Testis (tissue), 2 donors: ENCODE data around the gene NUTM2E.
"Not testable (repeated sequence)": the region's sequence is repeated elsewhere in the genome, so short reads cannot be mapped to it uniquely, and the experiment has no call there.

Experiments used
- CTCF ChIP-seq, 3 experiments: fragments of 450-650 bp in 2 of 3; fragments of 200-600 bp in 1 of 3; sonication (generic) in 1 of 3; IDR thresholded peaks; one replicate each; pipeline ENCODE4 v1.5.1; 2016 to 2019; ENCODE audit warnings: antibody characterized with exemption in 3 of 3, mild to moderate bottlenecking in 2 of 3, moderate library complexity in 1 of 3
- POLR2A ChIP-seq: fragments of 450-650 bp; IDR thresholded peaks from one replicate; pipeline ENCODE4 v1.6.1; 2017; ENCODE audit warnings: antibody characterized with exemption, mild to moderate bottlenecking, moderate library complexity

GRCh38 chr10:79787455-79787952 lies 39.0 kb upstream of the NUTM2E start:
- not testable (repeated sequence) for TF ChIP-seq CTCF (IDR thresholded peaks at IDR 0.05); POLR2A
